Posterior cingulate gyrus (tissue), 11 donors: ENCODE measurements around the gene MYO1D.
"Not testable (repeated sequence)": the region's sequence is repeated elsewhere in the genome, so short reads cannot be mapped to it uniquely, and the experiment has no call there.

Source experiments
- DNase-seq, 10 donors: peaks; one replicate each; pipeline versions ENCODE4 v3.0.0 to v3.0.0-alpha.2; 2020 to 2021; ENCODE audit warnings: mixed read lengths in 3 of 10
- intact Hi-C: fragments of 100-400 bp; cut with DNase I; formaldehyde crosslinking; loops from one replicate; pipeline ENCODE4 v1.15.1; 2023

Gene MYO1D

DNA sequence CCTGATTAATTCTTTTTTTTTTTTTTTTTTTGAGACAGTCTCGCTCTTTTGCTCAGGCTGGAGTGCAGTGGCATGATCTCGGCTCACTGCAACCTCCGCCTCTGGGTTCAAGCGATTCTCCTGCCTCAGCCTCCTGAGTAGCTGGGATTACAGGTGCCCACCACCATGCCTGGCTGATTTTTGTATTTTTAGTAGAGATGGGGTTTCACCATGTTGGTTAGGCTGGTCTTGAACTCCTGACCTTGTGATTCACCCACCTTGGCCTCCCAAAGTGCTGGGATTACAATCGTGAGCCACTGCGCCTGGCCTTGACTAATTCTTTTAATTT, 352.4 kb downstream of the MYO1D start:
- DNase-seq, intact Hi-C loops: not testable (repeated sequence)

DNA sequence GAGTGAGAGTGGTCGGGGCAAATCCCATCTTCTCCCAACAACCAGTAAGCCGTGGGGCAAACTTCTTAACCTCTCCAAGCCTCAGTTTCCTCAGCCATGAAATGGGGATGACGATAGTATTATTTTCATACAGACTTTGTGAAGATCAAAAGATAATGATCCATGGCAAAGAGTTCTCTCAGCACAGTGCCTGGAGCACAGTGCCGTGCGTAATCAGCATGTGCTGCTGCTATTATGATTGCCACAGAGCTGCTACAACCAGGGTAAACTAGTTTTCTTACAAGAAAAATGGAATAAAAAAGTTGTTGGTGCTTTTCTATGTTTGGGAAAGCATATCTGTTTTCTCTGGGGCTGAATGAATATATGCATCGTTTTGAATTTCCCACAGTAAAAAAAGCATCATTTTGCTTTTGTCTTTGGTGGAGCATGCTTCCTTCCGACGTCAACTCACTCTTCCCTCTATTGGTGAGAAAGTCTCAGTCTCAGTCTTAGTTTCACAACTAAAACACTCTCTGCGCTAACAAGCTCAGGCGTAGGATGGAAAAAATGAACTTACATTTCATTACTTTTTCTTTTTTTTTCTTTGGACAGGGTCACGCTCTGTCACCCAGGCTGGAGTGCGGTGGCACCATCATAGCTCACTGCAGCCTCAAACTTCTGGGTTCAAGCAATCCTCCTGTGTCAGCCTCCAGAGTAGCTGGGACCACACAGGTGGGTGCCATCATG, 352.9 kb downstream of the MYO1D start:
- intact Hi-C loops, result no loop called here
- DNase-seq, result no peak

DNA sequence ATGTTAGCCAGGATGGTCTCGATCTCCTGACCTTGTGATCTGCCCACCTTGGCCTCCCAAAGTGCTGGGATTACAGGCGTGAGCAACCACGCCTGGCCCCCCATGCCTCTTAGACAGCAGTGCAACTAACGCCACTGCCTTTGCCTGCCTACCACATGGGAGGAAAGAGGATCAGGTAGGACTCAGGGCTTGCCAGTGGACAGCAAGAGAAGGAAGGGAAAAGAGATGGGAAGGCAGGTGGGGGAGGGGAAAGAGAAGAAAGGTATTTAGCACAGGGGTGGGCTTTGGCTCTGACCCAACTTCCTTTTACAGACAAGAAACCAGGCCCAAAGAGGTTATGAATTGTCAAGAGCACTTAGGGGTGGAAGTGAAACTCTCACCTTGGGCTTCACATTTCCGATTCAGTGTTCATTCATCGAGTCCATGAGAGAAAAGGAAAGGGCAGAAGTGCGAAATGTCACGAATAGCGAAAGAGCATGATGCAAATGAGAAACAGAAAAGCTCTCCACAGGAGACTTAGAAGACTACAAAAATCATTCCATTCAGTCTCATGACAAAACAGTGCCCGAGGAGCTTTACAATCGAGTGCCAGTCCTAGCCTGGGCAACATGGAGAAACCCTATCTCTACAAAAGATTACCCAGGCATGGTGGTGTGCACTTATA, 353.8 kb downstream of the MYO1D start:
- DNase-seq, result no peak
- intact Hi-C loops, result no loop called here

- no peak for DNase-seq
- intact Hi-C loops, result no loop called here
Measured at GRCh38 chr17:32520737-32521404, 356.1 kb downstream of the MYO1D start.

- no peak for DNase-seq
Measured at GRCh38 chr17:32520104-32520701, 356.7 kb downstream of the MYO1D start.

GRCh38 chr17:32519228-32520103, 357.5 kb downstream of the MYO1D start:
- peak in 8 of 10 donors; percentile 35 to 93 (median 61) for DNase-seq
- intact Hi-C loops, result no loop called here

More at GRCh38 chr17:32520104-32520701, 356.7 kb downstream of the MYO1D start:
- intact Hi-C loops, result no loop called here

DNA sequence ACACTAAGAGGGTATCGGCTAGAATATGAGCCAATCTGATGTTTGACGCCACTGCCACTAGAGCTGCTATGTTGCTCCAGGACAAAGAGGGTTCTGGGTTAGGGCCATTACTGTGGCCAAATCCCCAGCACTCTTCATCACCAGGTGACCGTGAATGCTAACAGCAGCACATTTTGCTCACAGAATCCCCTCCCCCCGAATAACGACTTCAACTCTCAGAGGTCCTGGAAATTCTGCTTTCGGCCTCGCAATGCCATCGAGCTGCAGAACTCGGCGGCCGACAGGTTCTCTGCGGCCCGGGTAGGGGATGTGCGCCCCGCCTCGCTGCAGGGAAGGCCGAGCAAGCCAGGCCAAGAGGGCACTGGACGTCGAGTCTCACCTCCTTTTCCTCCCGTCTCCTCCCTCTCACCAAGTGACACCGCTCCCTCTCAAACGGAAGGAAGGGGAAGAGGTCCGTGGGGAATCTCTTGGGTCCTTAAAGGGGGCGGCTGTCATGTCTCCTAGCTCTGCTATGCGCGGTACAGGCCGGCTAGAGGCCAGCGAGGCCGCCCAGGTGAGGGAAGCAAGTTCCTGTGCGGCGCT, 358.2 kb downstream of the MYO1D start:
- DNase-seq, result no peak
- intact Hi-C loops, result no loop called here

DNA sequence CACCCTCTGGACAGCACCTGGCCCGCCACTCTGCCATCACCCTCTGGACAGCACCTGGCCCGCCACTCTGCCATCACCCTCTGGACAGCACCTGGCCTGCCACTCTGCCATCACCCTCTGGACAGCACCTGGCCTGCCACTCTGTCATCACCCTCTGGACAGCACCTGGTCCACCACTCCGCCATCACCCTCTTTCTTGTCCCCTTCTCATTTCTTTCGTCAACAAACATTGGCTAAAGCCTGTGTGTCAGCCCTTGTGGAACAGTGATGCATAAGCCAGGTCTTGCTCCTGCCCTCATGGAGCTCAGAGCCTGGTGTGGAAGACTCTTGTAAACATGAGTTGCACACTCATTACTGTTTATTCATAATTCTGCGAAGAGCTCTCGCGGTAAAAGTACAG, 358.9 kb downstream of the MYO1D start:
- intact Hi-C loops, result no loop called here
- DNase-seq, result no peak

DNA sequence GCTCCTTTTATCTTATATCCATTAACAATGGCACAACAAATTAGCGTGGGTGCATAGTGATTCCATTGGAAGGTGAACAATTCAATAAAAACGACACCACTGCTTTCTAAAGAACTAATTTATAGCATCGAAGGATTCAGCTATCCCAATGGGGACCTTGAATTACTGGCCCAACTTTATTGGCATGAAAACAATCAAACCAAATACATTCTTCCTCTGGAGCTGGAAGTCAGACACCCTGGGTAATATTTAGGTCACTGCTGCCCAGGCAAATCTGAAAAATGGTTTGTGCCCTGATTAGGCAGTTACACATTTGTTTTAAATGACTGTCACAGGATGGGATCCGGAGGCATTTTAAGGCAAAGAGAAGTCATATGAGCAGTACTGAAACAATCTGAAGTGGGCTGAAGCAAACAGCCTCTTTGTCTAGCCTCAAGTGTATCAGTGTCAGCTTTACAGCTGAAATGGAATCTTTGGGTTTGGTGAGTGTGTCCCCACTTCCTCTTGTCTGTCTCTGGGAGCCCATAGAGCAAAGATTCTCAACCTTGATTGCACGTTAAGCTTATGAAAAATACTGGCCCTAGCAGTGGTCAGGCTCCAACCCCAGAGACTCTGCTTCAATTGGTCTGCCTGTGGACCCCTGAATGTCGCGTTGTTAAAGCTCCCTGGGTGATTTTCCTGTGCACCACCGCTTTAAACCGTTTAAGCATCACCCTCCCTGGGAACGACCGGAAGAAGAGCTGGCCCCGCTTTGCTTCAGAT, 359.8 kb downstream of the MYO1D start:
- intact Hi-C loops, result no loop called here
- DNase-seq, result no peak

GRCh38 chr17:32516450-32516849, 360.5 kb downstream of the MYO1D start:
- intact Hi-C loops, result no loop called here
- DNase-seq, result no peak

GRCh38 chr17:32515677-32516383, 361.1 kb downstream of the MYO1D start:
- DNase-seq, result peak in 1 of 10 donors; percentile 12
- intact Hi-C loops, result no loop called here

GRCh38 chr17:32514606-32515005, 362.3 kb downstream of the MYO1D start:
- DNase-seq, result peak in 1 of 10 donors; percentile 51
- intact Hi-C loops, result no loop called here

DNA sequence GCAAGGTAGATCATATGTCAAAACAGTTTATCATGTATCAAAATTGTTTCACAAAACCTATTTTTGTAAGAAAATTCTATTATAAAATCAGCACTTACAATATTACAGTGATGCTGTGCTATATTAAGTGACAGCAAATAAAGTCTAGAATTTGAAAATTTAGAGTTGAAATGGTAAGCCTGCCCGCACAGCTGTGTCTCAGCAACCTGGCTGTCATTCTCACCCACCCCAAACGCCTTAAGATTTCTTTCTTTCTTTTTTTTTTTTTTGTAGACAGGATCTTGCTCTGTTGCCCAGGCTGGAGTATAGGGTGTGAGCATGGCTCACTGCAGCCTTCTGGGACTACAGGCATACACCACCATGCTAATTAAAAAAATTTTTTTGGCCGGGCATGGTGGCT, 363.3 kb downstream of the MYO1D start:
- DNase-seq, result no peak
- intact Hi-C loops, result no loop called here

DNA sequence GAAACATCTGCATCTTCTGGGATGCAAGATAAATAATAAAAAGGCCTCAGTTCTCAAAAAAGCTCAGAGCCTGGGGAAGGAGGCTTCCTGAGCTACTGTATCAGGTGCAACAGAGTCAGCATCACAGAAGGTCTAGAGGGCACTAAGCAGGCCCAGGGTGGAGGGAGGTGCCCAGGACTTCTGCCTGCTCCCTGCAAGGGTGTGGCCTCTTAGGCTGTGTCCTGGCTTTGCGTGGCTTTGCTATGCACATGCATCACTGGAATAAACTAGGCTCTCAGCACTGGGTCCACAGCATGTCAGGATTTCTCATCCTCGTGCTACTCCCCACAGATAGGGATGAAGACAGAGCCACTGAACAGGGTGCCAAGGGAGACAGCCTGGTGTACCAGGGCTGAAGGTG, 364.6 kb downstream of the MYO1D start:
- DNase-seq, result peak in 1 of 10 donors; percentile 62
- intact Hi-C loops, result no loop called here

DNA sequence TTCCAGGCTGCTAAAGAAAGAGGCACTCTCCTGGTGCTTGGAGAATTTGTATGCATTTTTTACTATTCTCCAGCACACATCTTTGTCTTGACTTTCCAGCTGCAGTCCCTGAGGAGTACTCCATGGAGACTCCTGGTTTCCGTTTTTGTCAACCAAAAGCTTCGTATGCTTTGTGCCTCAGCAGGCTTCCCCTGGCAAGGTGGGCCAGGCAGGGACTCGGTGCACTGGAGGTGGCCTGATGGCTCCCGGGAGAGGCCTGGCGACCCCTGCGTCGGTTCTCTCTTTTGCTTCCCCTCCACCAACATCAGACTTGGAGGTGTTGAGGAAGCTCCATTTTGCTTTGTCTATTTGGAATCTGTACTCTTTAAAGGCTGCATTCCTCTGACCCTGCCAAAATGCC, 366.5 kb downstream of the MYO1D start:
- peak in 1 of 10 donors; percentile 59 for DNase-seq
- intact Hi-C loops, result no loop called here

- DNase-seq, result peak in 1 of 10 donors; percentile 81
- intact Hi-C loops, result no loop called here
Measured at GRCh38 chr17:32508926-32509325, 368.0 kb downstream of the MYO1D start.

GRCh38 chr17:32504166-32504990, 372.5 kb downstream of the MYO1D start:
- intact Hi-C loops, result no loop called here
- DNase-seq, result peak in 1 of 10 donors; percentile 84
